Subcutaneous adipose tissue (tissue), 4 donors: Measurements from ENCODE around the gene RAD51B. TPM values are rescaled to one million over a fixed set of nuclear protein-coding genes. Genes with fewer than 3 reads are reported as not detected.

Experiments used
- total RNA-seq, 4 donors: library from RNA; depleted of rRNA; stranded (reverse); fragments of >200 nt; gene quantifications; one replicate each; pipeline ENCODE4 v1.1.0, GENCODE V29; 2016
- TF ChIP-seq, protein P1 (sequence below): fragments of 450-650 bp; IDR thresholded peaks from one replicate; pipeline ENCODE4 v1.5.1; 2016; ENCODE audit warnings: low read depth, mild to moderate bottlenecking, control low read depth, antibody characterized with exemption, moderate library complexity

The RAD51B gene
- total RNA-seq, 4 donors from 2014 or later = 9.7 to 24.1 (median 16.7) TPM

DNA sequence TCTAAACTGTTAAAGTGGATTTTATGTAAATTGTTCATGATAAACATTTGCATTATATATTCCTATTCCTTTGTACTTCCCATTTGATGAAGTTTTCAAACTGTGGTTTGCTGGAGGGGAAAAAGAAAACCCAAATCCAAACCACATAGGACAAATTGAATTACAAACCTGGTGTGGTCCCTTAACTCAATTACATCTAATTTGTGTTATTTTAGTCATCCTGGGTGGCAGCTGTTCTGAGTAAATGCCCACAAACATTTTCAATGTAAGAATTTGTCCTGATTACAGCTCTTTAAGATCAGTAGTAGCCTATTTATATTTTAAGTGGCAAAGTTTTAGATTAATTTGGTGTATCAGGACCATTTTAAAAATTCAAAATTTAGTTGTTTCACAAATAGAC lies 153.9 kb downstream of the RAD51B start:
- TF ChIP-seq, protein P1, sequence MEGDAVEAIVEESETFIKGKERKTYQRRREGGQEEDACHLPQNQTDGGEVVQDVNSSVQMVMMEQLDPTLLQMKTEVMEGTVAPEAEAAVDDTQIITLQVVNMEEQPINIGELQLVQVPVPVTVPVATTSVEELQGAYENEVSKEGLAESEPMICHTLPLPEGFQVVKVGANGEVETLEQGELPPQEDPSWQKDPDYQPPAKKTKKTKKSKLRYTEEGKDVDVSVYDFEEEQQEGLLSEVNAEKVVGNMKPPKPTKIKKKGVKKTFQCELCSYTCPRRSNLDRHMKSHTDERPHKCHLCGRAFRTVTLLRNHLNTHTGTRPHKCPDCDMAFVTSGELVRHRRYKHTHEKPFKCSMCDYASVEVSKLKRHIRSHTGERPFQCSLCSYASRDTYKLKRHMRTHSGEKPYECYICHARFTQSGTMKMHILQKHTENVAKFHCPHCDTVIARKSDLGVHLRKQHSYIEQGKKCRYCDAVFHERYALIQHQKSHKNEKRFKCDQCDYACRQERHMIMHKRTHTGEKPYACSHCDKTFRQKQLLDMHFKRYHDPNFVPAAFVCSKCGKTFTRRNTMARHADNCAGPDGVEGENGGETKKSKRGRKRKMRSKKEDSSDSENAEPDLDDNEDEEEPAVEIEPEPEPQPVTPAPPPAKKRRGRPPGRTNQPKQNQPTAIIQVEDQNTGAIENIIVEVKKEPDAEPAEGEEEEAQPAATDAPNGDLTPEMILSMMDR = no peak

DNA sequence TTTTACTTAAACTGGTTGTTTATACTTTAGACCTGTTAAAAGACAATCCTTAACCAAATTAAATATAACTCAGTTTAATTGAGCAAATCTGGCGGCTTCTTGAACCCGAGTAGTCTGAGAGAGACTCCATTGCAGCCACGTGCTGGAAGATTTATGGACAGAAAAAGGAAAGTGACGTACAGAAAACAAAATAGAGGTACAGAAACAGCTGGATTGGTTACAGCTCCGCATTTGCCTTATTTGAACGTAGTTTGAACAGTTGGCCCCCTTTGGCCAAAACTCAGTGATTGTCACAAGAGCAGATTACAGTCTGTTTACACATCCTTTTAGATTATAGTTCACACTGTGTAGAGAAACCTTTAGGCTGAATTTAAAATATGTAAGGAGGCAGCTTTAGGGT lies 155.9 kb downstream of the RAD51B start:
- TF ChIP-seq, protein P1 = no peak

DNA sequence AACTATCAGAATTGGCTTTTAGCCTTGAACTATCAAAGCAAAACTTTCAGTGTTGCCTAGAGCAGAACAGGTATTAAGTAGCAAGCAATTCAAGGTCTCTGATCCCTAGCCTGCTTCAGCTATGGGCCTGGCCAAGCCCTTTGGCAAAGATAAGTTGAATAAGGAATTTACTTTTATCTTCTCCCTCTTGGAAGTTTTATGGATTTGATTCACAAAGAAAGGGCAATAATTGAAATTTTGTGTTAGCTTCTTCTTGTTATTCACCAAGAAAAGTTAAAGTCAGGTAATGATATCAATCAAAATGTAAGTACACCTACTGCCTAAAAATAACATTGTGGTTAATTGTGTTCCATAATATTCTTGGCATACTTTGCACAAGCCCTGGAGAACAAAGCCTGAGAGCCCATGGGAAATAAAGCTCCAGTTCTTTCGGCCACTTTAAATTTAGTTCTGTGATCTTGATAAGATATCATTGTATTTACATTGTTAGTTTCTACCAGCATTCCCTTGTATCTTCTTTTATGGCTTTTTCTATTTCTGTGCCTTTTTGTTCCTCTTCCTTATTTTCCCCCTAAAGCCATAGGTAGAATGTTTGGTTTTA lies 158.0 kb downstream of the RAD51B start:
- TF ChIP-seq, protein P1 = no peak

DNA sequence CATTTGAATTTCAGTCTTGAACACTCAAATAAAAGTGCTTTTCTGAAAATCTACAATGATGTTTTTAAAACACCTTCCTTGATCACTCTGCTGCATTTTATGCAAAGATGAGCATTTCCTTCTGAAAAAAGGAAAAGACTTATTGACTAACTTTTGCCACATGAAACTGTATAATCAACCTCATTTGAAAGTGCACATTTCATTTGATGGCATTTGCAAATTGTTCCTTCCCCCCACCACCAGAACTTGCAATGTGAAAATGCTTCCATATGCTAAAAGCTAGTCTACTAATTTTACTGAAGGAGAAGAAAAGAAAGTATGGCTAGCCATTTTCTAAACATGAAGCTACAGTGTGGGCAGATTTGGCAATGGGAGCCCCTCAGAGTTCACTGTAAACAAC lies 159.2 kb downstream of the RAD51B start:
- TF ChIP-seq, protein P1 = no peak

DNA sequence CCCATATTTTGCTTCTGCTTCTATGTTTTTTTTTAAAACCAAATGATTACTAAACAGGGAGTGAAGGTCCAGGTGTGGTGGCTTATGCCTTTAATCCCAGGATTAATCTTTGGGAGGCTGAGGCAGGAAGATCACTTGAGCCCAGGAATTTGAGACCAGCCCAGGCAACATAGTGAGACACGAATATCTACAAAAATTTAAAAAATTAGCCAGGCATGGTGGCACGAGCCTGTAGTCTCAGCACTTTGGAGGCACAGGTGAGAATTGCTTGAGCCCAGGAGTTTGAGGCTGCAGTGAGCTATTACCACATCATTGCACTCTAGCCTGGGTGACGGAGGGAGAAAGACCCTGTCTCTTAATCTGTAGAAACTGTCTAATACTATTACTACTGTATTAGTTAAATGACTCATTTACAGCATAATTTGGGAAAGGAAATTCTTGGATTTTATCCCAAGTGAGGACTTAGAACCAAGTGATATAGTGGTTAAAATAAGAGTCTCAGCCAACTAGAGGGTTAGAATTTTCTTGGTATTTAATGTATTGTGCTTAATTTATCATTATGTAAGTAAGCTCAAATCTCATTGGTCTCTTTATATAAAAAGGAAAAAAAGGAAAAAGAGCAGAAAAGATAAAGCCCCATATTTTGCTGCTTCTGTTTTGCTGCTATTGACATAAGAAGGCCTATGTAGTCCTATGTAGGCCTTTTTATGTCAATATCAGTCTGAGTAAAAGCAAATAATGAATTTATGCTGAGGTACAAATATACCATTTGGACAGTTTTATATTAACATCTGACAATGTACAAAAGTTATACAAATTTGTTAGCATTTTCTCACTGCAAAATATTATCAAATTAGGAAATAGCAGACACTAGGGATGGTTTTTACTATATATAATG lies 163.4 kb downstream of the RAD51B start:
- TF ChIP-seq, protein P1 = no peak

DNA sequence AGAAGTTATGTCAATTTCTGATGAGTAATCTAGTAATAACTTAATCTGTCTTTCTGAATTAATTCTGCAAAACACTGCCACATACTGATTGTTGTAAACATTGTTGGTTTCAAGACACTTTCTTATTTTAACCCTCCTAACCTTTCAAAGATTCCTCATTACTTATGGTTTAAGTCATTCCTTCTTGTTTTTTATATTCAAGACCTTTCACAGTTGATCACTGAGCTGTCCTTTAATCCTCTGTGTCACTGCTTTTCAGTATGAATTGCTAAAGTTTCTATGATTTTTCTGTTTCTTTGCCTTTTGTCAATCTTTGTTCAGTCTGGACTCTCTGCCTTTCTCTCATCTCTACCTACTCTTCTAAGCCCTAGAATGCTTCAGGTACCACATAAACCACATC lies 164.7 kb downstream of the RAD51B start:
- TF ChIP-seq, protein P1 = no peak

DNA sequence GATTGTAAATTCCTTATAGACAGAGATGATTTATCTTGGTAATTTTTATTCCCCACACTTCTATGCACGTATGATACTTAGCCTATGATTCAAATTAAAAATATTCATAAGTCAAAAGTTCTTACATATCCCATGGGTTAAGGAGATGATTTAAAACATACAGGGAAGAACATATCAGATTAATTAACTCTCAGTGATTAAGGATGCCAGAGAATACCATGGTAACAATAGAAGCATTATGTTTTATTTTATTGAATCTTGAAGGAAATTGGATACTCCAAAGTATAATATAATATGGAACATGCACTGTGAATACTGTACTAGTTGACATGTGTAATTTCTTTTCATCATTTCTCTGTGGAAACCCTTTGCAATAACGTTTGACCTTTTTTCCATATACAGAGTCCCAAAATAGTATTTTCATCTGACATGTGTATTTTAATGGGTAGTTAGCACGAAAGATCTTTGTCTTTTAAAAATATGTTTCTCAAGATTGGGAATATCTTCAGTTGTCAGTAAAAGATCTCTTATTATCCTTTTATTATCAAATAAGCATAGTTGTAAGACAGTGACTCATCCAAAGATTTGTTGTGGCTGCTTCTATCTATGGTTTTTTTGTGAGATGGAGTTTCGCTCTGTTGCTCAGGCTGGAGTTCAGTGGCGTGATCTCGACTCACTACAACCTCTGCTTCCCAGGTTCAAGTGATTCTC lies 166.7 kb downstream of the RAD51B start:
- TF ChIP-seq, protein P1 = no peak
